Measurements from ENCODE around the gene PRKCE.

DNA sequence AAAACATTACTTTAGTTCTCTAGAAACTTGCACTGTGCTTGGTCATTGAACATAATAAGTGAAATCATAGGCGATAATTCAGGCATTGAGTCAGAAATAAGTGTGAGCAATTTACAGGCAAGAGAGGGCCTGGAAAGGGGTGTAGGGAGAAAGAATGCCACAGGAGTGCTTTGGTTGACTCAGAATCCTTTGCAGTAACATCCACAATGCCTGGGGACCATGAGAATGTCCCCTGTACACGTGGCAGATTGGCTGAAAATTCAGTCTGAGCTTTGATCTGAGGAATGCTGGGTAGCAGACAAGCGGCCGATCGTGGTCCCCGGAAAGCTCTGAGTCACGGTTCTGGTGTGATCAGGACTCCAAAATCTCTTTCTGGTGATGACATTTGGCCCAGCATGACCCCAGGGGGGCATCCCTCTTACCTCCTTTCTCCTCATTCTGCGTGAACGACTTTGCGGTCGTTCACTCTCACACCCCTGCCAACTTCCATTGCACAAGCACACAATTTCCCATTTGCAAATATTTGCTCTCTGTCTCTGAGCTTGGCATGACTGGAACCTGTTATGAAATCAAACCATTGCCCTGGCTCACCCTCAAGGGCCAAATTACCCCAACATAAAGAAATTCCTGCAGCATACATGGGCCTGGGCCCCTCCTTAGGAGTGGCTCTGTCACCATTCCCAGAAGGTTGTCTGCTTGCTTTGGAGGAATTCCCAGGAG is 340.7 kb downstream of the PRKCE start:
- TF ChIP-seq, protein P1, sequence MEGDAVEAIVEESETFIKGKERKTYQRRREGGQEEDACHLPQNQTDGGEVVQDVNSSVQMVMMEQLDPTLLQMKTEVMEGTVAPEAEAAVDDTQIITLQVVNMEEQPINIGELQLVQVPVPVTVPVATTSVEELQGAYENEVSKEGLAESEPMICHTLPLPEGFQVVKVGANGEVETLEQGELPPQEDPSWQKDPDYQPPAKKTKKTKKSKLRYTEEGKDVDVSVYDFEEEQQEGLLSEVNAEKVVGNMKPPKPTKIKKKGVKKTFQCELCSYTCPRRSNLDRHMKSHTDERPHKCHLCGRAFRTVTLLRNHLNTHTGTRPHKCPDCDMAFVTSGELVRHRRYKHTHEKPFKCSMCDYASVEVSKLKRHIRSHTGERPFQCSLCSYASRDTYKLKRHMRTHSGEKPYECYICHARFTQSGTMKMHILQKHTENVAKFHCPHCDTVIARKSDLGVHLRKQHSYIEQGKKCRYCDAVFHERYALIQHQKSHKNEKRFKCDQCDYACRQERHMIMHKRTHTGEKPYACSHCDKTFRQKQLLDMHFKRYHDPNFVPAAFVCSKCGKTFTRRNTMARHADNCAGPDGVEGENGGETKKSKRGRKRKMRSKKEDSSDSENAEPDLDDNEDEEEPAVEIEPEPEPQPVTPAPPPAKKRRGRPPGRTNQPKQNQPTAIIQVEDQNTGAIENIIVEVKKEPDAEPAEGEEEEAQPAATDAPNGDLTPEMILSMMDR (conservative IDR thresholded peaks at IDR 0.05; ENCODE audit: low read depth in 2 of 2), result no peak
- TF ChIP-seq JUNB (IDR thresholded peaks at IDR 0.05; ENCODE audit: unreplicated experiment) (no peak), EZH2phosphoT487 (IDR thresholded peaks at IDR 0.05; ENCODE audit: unreplicated experiment) (no peak), POLR2AphosphoS5 (IDR thresholded peaks at IDR 0.05; ENCODE audit: low read depth) (no peak), CREB1 (CRISPR knock-in tag; IDR thresholded peaks at IDR 0.05; ENCODE audit: low read depth) (no peak), STAT1 (IDR thresholded peaks at IDR 0.05; ENCODE audit: unreplicated experiment) (no peak), EZH2 (IDR thresholded peaks at IDR 0.05; ENCODE audit: low read depth, unreplicated experiment) (no peak), NANOG (IDR thresholded peaks at IDR 0.05; ENCODE audit: borderline replicate concordance) (no peak)
- TF ChIP-seq, protein P2, sequence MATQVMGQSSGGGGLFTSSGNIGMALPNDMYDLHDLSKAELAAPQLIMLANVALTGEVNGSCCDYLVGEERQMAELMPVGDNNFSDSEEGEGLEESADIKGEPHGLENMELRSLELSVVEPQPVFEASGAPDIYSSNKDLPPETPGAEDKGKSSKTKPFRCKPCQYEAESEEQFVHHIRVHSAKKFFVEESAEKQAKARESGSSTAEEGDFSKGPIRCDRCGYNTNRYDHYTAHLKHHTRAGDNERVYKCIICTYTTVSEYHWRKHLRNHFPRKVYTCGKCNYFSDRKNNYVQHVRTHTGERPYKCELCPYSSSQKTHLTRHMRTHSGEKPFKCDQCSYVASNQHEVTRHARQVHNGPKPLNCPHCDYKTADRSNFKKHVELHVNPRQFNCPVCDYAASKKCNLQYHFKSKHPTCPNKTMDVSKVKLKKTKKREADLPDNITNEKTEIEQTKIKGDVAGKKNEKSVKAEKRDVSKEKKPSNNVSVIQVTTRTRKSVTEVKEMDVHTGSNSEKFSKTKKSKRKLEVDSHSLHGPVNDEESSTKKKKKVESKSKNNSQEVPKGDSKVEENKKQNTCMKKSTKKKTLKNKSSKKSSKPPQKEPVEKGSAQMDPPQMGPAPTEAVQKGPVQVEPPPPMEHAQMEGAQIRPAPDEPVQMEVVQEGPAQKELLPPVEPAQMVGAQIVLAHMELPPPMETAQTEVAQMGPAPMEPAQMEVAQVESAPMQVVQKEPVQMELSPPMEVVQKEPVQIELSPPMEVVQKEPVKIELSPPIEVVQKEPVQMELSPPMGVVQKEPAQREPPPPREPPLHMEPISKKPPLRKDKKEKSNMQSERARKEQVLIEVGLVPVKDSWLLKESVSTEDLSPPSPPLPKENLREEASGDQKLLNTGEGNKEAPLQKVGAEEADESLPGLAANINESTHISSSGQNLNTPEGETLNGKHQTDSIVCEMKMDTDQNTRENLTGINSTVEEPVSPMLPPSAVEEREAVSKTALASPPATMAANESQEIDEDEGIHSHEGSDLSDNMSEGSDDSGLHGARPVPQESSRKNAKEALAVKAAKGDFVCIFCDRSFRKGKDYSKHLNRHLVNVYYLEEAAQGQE (IDR thresholded peaks at IDR 0.05; ENCODE audit: unreplicated experiment), result no peak
- TF ChIP-seq, protein P3, sequence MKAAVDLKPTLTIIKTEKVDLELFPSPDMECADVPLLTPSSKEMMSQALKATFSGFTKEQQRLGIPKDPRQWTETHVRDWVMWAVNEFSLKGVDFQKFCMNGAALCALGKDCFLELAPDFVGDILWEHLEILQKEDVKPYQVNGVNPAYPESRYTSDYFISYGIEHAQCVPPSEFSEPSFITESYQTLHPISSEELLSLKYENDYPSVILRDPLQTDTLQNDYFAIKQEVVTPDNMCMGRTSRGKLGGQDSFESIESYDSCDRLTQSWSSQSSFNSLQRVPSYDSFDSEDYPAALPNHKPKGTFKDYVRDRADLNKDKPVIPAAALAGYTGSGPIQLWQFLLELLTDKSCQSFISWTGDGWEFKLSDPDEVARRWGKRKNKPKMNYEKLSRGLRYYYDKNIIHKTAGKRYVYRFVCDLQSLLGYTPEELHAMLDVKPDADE (IDR thresholded peaks at IDR 0.05), result no peak
